ENCODE measurements around the gene TFB1M.

TFB1M gene

DNA sequence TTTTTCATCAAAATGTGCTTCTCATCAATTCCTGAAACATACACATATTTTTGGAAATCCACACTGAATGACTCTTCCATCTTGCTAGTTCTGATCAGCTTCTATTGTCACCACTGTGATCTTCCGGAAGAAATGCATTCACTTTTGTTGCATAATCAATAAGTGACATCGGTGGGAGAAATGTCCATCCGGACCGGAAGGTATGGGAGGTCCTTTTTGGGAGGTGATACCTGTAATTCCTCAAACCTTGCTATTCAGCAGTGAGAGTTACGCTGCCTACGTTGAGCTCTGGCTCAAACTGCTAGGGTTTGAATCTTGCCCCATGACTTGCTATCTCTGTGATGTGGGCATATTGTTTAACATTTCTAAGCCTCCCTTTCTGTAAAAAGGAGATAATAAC is 16.6 kb upstream of the TFB1M start:
- TF ChIP-seq, protein P1, sequence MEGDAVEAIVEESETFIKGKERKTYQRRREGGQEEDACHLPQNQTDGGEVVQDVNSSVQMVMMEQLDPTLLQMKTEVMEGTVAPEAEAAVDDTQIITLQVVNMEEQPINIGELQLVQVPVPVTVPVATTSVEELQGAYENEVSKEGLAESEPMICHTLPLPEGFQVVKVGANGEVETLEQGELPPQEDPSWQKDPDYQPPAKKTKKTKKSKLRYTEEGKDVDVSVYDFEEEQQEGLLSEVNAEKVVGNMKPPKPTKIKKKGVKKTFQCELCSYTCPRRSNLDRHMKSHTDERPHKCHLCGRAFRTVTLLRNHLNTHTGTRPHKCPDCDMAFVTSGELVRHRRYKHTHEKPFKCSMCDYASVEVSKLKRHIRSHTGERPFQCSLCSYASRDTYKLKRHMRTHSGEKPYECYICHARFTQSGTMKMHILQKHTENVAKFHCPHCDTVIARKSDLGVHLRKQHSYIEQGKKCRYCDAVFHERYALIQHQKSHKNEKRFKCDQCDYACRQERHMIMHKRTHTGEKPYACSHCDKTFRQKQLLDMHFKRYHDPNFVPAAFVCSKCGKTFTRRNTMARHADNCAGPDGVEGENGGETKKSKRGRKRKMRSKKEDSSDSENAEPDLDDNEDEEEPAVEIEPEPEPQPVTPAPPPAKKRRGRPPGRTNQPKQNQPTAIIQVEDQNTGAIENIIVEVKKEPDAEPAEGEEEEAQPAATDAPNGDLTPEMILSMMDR (IDR thresholded peaks at IDR 0.05): no peak

GRCh38 chr6:155330133-155330734 is 15.9 kb upstream of the TFB1M start:
- TF ChIP-seq, protein P1 (IDR thresholded peaks at IDR 0.05): no peak

DNA sequence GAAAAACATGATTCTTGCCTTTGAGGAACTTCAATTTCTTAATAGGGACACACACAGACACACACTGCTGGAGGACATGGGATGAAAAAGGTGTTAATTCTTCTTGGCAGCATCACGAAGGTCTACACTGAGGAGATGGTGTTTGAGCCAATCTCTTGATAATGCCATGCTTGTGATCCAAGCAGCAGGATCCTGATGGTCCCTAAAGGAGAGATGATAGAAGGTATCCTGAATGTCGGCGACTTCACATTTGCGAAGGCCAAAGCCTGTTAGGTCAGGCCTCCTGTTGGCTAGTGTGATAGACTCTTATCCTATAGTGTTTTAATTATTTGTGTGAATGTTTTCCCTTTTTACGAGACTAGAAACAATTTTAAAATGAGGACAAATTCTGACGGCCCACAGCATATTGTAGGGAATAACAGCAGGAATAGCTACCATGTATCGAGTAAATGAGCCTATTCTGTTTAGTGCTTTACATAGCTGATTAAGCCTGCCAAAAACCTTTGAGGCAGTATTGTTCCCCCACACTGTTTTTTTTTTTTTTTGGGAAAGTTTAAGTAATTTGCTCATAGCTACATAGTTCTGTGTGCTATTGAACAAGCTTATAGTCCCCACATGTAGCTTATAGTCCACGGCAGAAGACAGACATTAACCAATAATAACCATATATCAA is 15.3 kb upstream of the TFB1M start:
- TF ChIP-seq, protein P1 (IDR thresholded peaks at IDR 0.05): no peak

DNA sequence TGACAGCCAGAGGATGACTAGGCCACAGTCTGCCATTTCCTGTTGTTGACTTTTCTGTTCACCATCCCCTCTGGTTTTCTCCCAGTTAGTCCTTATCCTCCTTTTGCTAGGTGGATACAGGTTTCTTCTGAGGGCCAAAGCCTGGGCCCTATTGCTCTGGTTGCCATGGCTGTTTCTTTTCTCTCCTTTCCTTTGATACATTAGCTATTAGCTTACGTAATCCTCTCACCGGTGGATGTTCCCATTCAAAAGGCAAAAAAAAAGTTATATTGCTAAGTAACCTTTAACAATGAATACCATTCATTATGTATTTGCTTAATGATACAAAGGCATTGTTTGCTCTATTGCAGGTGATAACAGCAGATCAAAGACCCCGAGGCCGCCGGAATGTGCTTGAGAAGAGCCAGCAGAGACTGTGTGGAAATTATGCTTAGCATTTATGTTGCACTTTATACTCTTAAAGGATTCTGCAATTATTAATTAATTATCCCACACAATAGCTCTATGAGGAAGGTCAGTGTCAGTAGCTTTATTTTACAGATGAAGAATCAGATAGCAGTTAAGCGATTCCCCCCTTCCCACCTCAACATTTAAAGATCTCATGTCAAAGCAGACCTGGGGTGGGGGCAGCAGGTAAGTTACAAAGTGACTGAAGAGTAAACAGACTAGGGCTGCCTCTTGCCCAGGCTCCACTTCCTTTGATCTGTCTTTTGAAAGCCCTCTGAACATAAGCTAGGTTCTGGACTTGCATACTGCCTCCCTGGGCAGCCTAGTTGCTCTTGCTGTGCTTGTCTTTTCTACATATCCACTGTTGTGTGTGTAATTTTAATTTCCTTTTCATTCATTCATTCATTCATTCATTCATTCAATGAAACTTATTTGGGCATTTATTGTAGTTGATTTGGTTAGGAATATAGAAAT is 14.5 kb upstream of the TFB1M start:
- TF ChIP-seq, protein P1 (IDR thresholded peaks at IDR 0.05): no peak

GRCh38 chr6:155328074-155328538 is 13.8 kb upstream of the TFB1M start:
- TF ChIP-seq, protein P1 (IDR thresholded peaks at IDR 0.05): no peak

DNA sequence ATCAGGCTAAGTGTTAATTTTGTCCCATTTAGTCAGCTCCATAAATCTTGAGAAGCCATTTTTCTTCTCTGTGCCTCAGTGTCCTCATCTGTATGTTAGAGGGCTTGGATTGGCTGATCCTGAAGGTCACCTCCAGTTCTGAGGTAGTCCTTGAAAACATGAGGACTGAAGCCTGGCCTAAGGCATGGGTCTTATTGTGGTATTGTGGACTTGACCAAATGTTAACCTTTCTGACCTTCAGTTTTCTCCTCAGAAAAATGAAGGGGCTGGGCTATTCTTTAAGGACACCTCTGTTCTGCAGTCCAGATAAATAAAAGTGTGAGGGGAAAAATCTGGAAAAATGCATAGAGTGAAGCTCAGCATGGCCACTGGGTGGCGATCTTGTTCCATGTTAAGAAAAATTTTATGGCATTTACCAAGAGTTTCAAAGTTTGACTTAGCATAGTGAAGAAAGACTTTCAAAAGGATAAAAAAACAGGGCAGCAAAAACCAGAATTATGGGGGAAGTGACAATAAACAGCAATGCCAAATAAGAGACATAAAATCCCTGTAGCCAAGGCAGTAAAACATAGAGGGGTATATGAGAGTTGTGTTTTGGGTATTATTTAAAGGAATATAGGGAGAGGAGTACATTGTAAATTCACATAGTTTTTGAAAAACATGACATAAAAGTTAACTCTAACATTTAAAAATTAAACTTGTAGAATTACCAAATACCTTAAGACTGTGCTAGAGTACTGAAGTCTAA is 13.2 kb upstream of the TFB1M start:
- TF ChIP-seq, protein P1 (IDR thresholded peaks at IDR 0.05): peak; percentile 80

All from LNCAP (cell line).